Activated CD8-positive, alpha-beta memory T cell treated with anti-CD3 and anti-CD28 coated beads for 36 hours (primary cell): ENCODE measurements around the gene MATN1. TPM values are rescaled to one million over a fixed set of nuclear protein-coding genes. Genes with fewer than 3 reads are reported as not detected.
"Not testable (repeated sequence)": the region's sequence is repeated elsewhere in the genome, so short reads cannot be mapped to it uniquely, and the experiment has no call there.

Source experiments
- CTCF ChIA-PET: fragments of 350-600 bp; sonication (Branson Sonifier 250); formaldehyde crosslinking; loops from one replicate; lab custom pipeline; 2021; ENCODE audit warnings: antibody characterized with exemption; lab: Charles Lee
- POLR2A ChIA-PET: fragments of 350-600 bp; sonication (Branson Sonifier 250); formaldehyde crosslinking; loops from one replicate; lab custom pipeline; 2021; ENCODE audit warnings: antibody characterized with exemption; lab: Charles Lee
- total RNA-seq, 2 experiments: library from RNA; stranded (reverse); gene quantifications; one replicate each; pipeline ENCODE4 v1.2.3, GENCODE V29; 2021

MATN1 gene
- total RNA-seq, 2 experiments from 2014 or later: 0.27 to 1.0 TPM

GRCh38 chr1:30700528-30701257 is 22.7 kb downstream of the MATN1 start:
- ChIA-PET CTCF (no interaction called here), POLR2A (no interaction called here)

GRCh38 chr1:30699762-30700161 is 23.6 kb downstream of the MATN1 start:
- ChIA-PET POLR2A (no interaction called here), CTCF (no interaction called here)

GRCh38 chr1:30698401-30698981 is 24.9 kb downstream of the MATN1 start:
- ChIA-PET POLR2A (no interaction called here), CTCF (no interaction called here)

- ChIA-PET CTCF (interaction anchor here (1.0 kb wide), 1 partner anchor 10 kb away, joined by 3 read pairs; no protein-coding TSS in a partner anchor), POLR2A (no interaction called here)
Measured at GRCh38 chr1:30697571-30698376, 25.6 kb downstream of the MATN1 start.

- ChIA-PET CTCF (interaction anchor here (1.0 kb wide), 1 partner anchor 11 kb away, joined by 3 read pairs; no protein-coding TSS in a partner anchor), POLR2A (no interaction called here)
Measured at GRCh38 chr1:30696831-30697230, 26.6 kb downstream of the MATN1 start.

GRCh38 chr1:30695439-30695841 is 27.9 kb downstream of the MATN1 start:
- ChIA-PET CTCF (no interaction called here), POLR2A (no interaction called here)

- ChIA-PET POLR2A (no interaction called here), CTCF (no interaction called here)
Measured at GRCh38 chr1:30694280-30695175, 28.9 kb downstream of the MATN1 start.

- ChIA-PET POLR2A (no interaction called here), CTCF (no interaction called here)
Measured at GRCh38 chr1:30693822-30694221, 29.6 kb downstream of the MATN1 start.

GRCh38 chr1:30693366-30693765 is 30.0 kb downstream of the MATN1 start:
- ChIA-PET CTCF (no interaction called here), POLR2A (no interaction called here)

GRCh38 chr1:30692948-30693301 is 30.5 kb downstream of the MATN1 start:
- ChIA-PET POLR2A (no interaction called here), CTCF (no interaction called here)

GRCh38 chr1:30692201-30692947 is 31.0 kb downstream of the MATN1 start:
- ChIA-PET CTCF (no interaction called here), POLR2A (interaction anchor here (0.5 kb wide), 1 partner anchor 1441 kb away, joined by 5 read pairs; no protein-coding TSS in a partner anchor)

- ChIA-PET POLR2A (interaction anchor here (0.5 kb wide), 1 partner anchor 1440 kb away, joined by 5 read pairs; no protein-coding TSS in a partner anchor), CTCF (no interaction called here)
Measured at GRCh38 chr1:30691480-30691879, 31.9 kb downstream of the MATN1 start.

GRCh38 chr1:30689901-30690645 is 33.3 kb downstream of the MATN1 start:
- CTCF ChIA-PET: no interaction called here
- POLR2A ChIA-PET: no interaction called here

- POLR2A ChIA-PET: no interaction called here
Measured at GRCh38 chr1:30688920-30689794, 34.2 kb downstream of the MATN1 start.

GRCh38 chr1:30688516-30688915 is 34.9 kb downstream of the MATN1 start:
- POLR2A ChIA-PET, CTCF ChIA-PET: not testable (repeated sequence)

More at GRCh38 chr1:30688920-30689794, 34.2 kb downstream of the MATN1 start:
- CTCF ChIA-PET: no interaction called here

- ChIA-PET CTCF (no interaction called here), POLR2A (no interaction called here)
Measured at GRCh38 chr1:30687886-30688285, 35.5 kb downstream of the MATN1 start.
